ENCODE data around the gene CD36.

- TF ChIP-seq CTCF (IDR thresholded peaks at IDR 0.05): no peak
- TF ChIP-seq POLR2A (IDR thresholded peaks at IDR 0.05): no peak
These were observed 7.8 kb downstream of the CD36 start for GRCh38 chr7:80646083-80646865.

Measured in breast epithelium (tissue), 3 donors.